ENCODE results near the gene NPAS2.

NPAS2 gene

GRCh38 chr2:100997509-100998234 lies 177.7 kb downstream of the NPAS2 start:
- DNase-seq: no peak

- DNase-seq: no peak
Observed at GRCh38 chr2:100998235-100998573, 178.3 kb downstream of the NPAS2 start.

- no peak for DNase-seq
Observed at GRCh38 chr2:100999995-101000394, 180.1 kb downstream of the NPAS2 start.

GRCh38 chr2:101001691-101002561 lies 182.0 kb downstream of the NPAS2 start, which contains the start of gene RPL31:
Gene RPL31, plus strand, starts transcription at chr2:101002289. Its CDS starts 413 bp downstream, at chr2:101002702.
- peak; percentile 93 to 96 for DNase-seq

- no peak for DNase-seq
Observed at GRCh38 chr2:101002562-101003277, 182.8 kb downstream of the NPAS2 start.

- no peak for DNase-seq
Observed at GRCh38 chr2:101003278-101003775, 183.4 kb downstream of the NPAS2 start.

- no peak for DNase-seq
Observed at GRCh38 chr2:101004620-101005325, 184.8 kb downstream of the NPAS2 start.

GRCh38 chr2:101006065-101006715 lies 186.3 kb downstream of the NPAS2 start:
- DNase-seq: no peak

- DNase-seq: no peak
Observed at GRCh38 chr2:101007415-101008345, 187.7 kb downstream of the NPAS2 start.

GRCh38 chr2:101011152-101011551 lies 191.2 kb downstream of the NPAS2 start:
- no peak for DNase-seq

- no peak for DNase-seq
Observed at GRCh38 chr2:101012054-101012705, 192.2 kb downstream of the NPAS2 start.

GRCh38 chr2:101012706-101013181 lies 192.8 kb downstream of the NPAS2 start:
- DNase-seq: peak in 1 of 2 experiments; percentile 9

- no peak for DNase-seq
Observed at GRCh38 chr2:101014264-101014857, 194.4 kb downstream of the NPAS2 start.

GRCh38 chr2:101017371-101017770 lies 197.4 kb downstream of the NPAS2 start:
- no peak for DNase-seq

GRCh38 chr2:101018934-101019333 lies 199.0 kb downstream of the NPAS2 start:
- no peak for DNase-seq

GRCh38 chr2:101022221-101022620 lies 202.3 kb downstream of the NPAS2 start:
- DNase-seq: no peak

GRCh38 chr2:101023327-101024107 lies 203.6 kb downstream of the NPAS2 start:
- no peak for DNase-seq

GRCh38 chr2:101025561-101025960 lies 205.6 kb downstream of the NPAS2 start:
- no peak for DNase-seq

- DNase-seq: no peak
Observed at GRCh38 chr2:101026253-101026701, 206.3 kb downstream of the NPAS2 start.
